Nephron progenitor cell (in vitro differentiated cells): ENCODE measurements around the gene P2RX1.
"Not testable (repeated sequence)": the region's sequence is repeated elsewhere in the genome, so short reads cannot be mapped to it uniquely, and the experiment has no call there.

Experiments
- DNase-seq: peaks from one replicate; pipeline ENCODE4 v3.0.0; 2021
- H3K27ac Mint-ChIP-seq: 2 replicates; pipeline ENCODE4 v1.8.0; 2021; ENCODE audit warnings: mild to moderate bottlenecking, moderate library complexity, mixed read lengths
- H3K27me3 Mint-ChIP-seq: 2 replicates; pipeline ENCODE4 v1.8.0; 2021; ENCODE audit warnings: mild to moderate bottlenecking, low read depth, mixed read lengths; ENCODE audit not compliant: poor library complexity
- H3K36me3 Mint-ChIP-seq: 2 replicates; pipeline ENCODE4 v1.8.0; 2021; ENCODE audit warnings: low read depth, mixed read lengths
- H3K4me1 Mint-ChIP-seq: 2 replicates; pipeline ENCODE4 v1.8.0; 2021; ENCODE audit warnings: mixed read lengths
- H3K4me3 Mint-ChIP-seq: 2 replicates; pipeline ENCODE4 v1.8.0; 2021; ENCODE audit warnings: mild to moderate bottlenecking, moderate library complexity, mixed read lengths
- H3K9me3 Mint-ChIP-seq: 2 replicates; pipeline ENCODE4 v1.8.0; 2021; ENCODE audit warnings: mild to moderate bottlenecking, moderate library complexity, mixed read lengths
- TF ChIP-seq, protein P1 (sequence below): fragments of 200-600 bp; sonication (generic); IDR thresholded peaks from 2 replicates; pipeline ENCODE4 v1.5.0; 2021; ENCODE audit warnings: antibody characterized with exemption

Gene P2RX1

GRCh38 chr17:3864534-3864933, 51.7 kb downstream of the P2RX1 start:
- Mint-ChIP-seq H3K4me3 (no peak overlapping the region), H3K27ac (no peak overlapping the region), H3K36me3 (no peaks in the 10 kb centered on the region), H3K4me1 (peaks cover 31% of the 10 kb centered on the region), H3K9me3 (no peaks in the 10 kb centered on the region), H3K27me3 (peaks cover 8% of the 10 kb centered on the region)
- TF ChIP-seq, protein P1, sequence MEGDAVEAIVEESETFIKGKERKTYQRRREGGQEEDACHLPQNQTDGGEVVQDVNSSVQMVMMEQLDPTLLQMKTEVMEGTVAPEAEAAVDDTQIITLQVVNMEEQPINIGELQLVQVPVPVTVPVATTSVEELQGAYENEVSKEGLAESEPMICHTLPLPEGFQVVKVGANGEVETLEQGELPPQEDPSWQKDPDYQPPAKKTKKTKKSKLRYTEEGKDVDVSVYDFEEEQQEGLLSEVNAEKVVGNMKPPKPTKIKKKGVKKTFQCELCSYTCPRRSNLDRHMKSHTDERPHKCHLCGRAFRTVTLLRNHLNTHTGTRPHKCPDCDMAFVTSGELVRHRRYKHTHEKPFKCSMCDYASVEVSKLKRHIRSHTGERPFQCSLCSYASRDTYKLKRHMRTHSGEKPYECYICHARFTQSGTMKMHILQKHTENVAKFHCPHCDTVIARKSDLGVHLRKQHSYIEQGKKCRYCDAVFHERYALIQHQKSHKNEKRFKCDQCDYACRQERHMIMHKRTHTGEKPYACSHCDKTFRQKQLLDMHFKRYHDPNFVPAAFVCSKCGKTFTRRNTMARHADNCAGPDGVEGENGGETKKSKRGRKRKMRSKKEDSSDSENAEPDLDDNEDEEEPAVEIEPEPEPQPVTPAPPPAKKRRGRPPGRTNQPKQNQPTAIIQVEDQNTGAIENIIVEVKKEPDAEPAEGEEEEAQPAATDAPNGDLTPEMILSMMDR = no peak
- no peak for DNase-seq

- Mint-ChIP-seq H3K27ac (no peak overlapping the region), H3K36me3 (no peaks in the 10 kb centered on the region), H3K4me3 (no peak overlapping the region), H3K27me3 (peaks cover 8% of the 10 kb centered on the region), H3K9me3 (no peaks in the 10 kb centered on the region), H3K4me1 (peaks cover 17% of the 10 kb centered on the region)
- no peak for DNase-seq
- TF ChIP-seq, protein P1 = no peak
These were observed 54.2 kb downstream of the P2RX1 start for GRCh38 chr17:3861761-3862681.

DNA sequence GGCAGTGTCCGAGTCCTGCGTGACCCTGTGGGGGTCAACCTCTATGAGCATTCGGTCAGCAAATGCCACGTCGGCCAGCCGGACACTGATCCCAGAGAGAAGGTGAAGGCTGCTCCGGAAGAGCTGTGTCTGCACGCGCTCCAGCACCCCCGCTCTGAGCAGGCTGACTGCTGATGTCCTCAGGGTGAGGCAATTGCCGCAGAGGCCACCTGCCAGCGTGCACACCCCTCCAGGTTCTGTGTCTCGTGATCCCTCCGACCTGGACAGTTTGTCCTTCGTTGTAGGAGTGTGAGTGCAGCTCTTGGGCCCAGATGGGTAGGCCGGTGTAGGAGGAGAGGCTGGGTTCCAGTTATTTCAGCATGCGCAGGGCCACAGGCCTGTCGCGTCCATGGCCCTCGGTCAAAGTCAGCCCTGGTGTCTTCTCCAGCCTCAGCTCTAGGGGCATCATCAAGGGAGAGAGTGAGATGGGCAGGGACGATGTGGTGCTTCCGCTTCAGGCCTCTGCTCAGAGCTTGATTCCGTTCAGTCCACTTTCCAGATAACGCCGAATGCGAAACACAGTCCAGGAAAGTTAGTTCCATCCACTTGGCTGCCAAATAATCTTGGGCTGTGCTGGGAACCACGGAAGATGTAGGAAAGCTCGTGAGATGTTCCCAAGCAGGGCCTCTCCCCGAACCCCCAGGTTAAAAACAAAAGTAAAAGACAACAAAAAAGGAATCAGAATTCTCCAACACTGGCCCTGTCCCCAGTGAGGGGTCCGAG, 55.1 kb downstream of the P2RX1 start:
- DNase-seq = no peak

DNA sequence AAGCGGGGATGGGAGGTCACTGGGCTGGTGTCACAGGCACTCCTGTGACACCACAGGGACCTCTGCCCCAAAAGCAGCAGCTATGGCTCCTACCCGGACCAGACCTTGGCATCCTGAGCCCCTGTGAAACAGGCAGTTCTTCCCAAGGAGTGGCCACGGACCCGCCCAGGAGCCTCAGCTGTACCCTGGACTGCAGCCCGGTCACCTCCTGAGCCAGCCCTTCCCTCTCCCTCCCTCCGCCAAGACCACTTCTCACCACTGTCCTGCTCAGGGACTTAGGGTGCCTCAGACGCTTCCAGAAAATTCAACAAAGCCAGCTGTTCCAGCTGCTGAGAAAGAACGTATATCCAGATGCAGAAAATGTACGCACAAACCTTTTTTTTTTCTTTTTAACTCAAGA, 56.3 kb downstream of the P2RX1 start:
- peaks cover 6% of the 10 kb centered on the region for H3K27me3 Mint-ChIP-seq
- H3K4me3 Mint-ChIP-seq = no peak overlapping the region
- H3K27ac Mint-ChIP-seq = peak overlapping the region; percentile 59
- H3K9me3 Mint-ChIP-seq = peaks cover 7% of the 10 kb centered on the region
- peaks cover 13% of the 10 kb centered on the region for H3K4me1 Mint-ChIP-seq
- TF ChIP-seq, protein P1 = no peak
- no peaks in the 10 kb centered on the region for H3K36me3 Mint-ChIP-seq
- no peak for DNase-seq

More for the DNA sequence above, 55.1 kb downstream of the P2RX1 start:
- H3K4me3 Mint-ChIP-seq = no peak overlapping the region
- H3K27ac Mint-ChIP-seq = peak overlapping the region; percentile 77
- TF ChIP-seq, protein P1 = no peak
- peaks cover 5% of the 10 kb centered on the region for H3K27me3 Mint-ChIP-seq
- H3K36me3 Mint-ChIP-seq = no peaks in the 10 kb centered on the region
- H3K4me1 Mint-ChIP-seq = peaks cover 13% of the 10 kb centered on the region
- H3K9me3 Mint-ChIP-seq = no peaks in the 10 kb centered on the region

DNA sequence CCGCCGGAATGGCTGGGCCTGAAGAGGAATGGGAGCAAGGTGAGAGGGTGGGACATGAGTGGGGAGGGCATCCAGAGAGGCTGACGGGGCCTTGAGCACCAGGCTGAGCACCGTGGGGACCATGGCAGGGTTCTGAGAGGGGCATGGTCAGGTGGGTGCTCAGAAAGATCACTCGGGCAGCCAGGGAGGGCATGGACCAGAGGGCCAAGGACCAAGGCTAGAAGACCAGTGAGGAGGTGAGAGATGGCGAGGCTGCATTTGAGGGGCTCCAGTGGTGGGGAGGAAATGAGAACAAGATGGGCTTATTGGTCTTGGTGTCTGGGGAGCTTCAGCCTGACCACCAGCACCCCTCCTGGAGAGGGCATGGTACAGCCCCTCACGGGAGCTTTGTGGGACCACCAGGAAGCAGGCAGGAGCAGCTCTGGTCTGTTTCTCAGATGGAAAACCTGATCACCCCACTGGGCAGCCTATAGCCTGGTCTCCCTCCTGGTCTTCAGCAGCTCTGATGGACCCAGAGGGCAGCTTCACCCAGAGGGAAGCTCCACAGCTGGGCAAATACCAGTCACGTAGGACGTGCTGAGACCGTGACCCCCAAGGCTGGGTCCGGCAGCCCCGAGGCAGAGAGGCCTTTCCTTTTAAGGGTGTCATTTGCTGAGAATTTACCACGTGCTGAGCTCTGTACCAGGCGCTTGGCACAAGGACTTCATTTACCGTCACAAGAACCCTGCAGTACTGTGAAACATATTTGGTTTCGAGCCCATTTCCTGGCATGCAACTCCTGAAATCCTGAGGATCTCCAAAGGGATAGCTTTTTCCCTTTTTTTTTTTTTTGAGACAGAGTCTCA, 58.8 kb downstream of the P2RX1 start:
- H3K9me3 Mint-ChIP-seq = peaks cover 14% of the 10 kb centered on the region
- H3K4me3 Mint-ChIP-seq = no peak overlapping the region
- TF ChIP-seq, protein P1 = no peak
- DNase-seq = no peak
- H3K27me3 Mint-ChIP-seq = peaks cover 8% of the 10 kb centered on the region
- no peaks in the 10 kb centered on the region for H3K36me3 Mint-ChIP-seq
- no peak overlapping the region for H3K27ac Mint-ChIP-seq
- H3K4me1 Mint-ChIP-seq = peaks cover 10% of the 10 kb centered on the region

- H3K4me3 Mint-ChIP-seq, DNase-seq, H3K36me3 Mint-ChIP-seq, H3K27ac Mint-ChIP-seq: not testable (repeated sequence)
- H3K4me1 Mint-ChIP-seq = peaks cover 11% of the 10 kb centered on the region
- H3K27me3 Mint-ChIP-seq = peaks cover 24% of the 10 kb centered on the region
- H3K9me3 Mint-ChIP-seq = peaks cover 14% of the 10 kb centered on the region
These were observed 62.1 kb downstream of the P2RX1 start for GRCh38 chr17:3854204-3854603.
